OCI-LY1 (cell line): ENCODE data around the gene KCNA10.

Source experiments
- EZH2 ChIP-seq: fragments of 200-600 bp; sonication (generic), shearing (Covaris generic); IDR thresholded peaks from 2 replicates; pipeline ENCODE4 v1.8.0; 2017; ENCODE audit warnings: borderline replicate concordance, mixed run types, mild to moderate bottlenecking, antibody characterized with exemption, low read length, moderate library complexity, mixed read lengths
- TF ChIP-seq, protein P1 (sequence below): fragments of 200-600 bp; sonication (generic), shearing (Covaris generic); IDR thresholded peaks from 2 replicates; pipeline ENCODE4 v1.5.1; 2017; ENCODE audit warnings: mild to moderate bottlenecking, antibody characterized with exemption, low read length, moderate library complexity, mixed read lengths

DNA sequence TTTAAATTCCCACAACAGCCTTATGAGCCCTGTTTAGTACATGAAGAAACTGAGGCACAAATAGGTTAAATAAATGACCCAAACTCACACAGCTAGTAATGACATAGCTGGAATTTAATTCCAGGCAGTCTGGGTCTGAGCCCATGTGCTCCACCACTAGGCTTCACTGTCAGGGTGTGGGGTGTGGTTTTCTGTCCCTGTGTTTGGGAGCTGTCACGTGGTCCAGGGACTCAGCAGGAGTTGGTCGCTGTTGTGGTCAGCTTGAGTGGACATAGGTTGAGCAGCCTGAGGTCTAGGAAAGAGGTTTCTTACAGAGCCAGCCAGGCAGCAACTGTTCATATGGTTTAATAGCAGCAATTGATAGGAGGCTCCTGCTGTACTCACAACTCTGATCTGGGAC, 28.0 kb upstream of the KCNA10 start:
- TF ChIP-seq, protein P1, sequence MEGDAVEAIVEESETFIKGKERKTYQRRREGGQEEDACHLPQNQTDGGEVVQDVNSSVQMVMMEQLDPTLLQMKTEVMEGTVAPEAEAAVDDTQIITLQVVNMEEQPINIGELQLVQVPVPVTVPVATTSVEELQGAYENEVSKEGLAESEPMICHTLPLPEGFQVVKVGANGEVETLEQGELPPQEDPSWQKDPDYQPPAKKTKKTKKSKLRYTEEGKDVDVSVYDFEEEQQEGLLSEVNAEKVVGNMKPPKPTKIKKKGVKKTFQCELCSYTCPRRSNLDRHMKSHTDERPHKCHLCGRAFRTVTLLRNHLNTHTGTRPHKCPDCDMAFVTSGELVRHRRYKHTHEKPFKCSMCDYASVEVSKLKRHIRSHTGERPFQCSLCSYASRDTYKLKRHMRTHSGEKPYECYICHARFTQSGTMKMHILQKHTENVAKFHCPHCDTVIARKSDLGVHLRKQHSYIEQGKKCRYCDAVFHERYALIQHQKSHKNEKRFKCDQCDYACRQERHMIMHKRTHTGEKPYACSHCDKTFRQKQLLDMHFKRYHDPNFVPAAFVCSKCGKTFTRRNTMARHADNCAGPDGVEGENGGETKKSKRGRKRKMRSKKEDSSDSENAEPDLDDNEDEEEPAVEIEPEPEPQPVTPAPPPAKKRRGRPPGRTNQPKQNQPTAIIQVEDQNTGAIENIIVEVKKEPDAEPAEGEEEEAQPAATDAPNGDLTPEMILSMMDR = no peak
- TF ChIP-seq EZH2 = no peak
